Superior temporal gyrus (tissue), 1 donor: ENCODE measurements around the gene AIFM2.
"Not testable (repeated sequence)": the region's sequence is repeated elsewhere in the genome, so short reads cannot be mapped to it uniquely, and the experiment has no call there.

Experiments used
- DNase-seq: peaks from one replicate; pipeline ENCODE4 v3.0.0-alpha.2; 2016; ENCODE audit errors: extremely low spot score

AIFM2 gene

GRCh38 chr10:70123166-70123565, 9.5 kb downstream of the AIFM2 start:
- not testable (repeated sequence) for DNase-seq

- no peak for DNase-seq
Measured at GRCh38 chr10:70122742-70123141, 9.9 kb downstream of the AIFM2 start.

DNA sequence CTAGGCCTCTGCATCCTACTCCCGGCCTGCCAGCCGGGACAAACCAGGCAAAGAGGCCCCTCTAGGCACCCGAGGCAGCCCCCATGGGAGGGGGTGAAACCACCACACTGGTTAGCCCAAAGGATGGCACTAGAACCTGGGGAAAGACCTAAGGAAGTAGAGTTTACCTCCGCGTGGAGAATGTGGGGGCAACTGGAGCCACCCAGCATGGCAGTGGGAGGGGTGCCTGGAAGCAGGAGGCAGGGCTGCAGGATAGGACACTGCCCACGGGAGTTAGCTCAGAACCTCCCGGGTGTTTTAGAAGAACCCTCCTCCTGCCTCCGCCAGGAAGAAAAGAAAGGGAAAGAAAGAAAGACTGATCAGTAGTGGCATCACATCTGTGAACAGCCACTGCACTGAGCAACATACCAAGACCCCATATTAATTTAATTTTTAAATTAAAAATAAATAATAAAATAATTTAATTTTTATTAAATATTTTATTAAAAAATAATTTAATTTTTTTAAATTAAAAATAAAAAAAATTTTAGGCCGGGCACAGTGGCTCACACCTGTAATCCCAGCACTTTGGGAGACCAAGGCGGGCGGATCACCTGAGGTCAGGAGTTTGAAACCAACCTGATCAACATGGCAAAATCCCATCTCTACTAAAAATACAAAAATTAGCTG, 11.2 kb downstream of the AIFM2 start:
- DNase-seq = no peak

DNA sequence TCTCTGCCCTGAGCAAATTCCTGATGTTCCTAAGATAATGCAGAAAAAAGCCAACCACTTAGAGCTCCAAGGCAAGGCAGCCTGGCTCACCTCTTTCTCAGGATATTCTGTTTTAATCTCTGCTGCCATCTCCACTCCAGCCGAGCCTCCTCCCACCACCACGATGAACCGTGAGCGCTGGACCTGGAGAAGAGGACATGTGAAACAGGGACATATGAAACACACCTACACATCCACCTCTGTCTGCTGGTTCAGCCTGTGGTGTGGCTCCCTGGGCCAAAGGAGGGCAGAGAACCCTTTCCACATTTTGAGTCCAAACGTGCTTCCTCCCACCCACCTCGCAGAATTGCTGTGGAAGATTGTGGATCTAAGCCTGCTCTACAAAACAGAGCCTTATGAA, 12.2 kb downstream of the AIFM2 start:
- DNase-seq = no peak

GRCh38 chr10:70119623-70120022, 13.0 kb downstream of the AIFM2 start:
- no peak for DNase-seq

DNA sequence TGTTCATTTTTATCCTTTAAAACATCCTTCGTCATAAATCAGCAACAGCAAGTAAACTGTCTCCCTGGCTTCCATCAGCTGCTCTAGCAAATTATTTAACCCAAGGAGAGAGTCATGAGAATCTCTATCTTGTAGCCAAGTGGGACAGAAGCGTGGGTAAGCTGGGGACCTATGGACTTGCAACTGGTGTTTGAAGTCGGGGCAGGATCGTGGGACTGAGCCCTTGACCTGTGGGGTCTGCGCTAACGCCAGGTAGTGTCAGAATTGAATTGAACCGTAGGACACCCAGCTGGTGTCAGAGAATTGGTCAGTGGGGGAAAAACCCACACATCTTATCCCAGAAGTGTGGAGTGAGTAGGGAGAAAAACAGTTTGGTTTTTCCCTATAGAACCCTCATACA, 13.4 kb downstream of the AIFM2 start:
- no peak for DNase-seq

GRCh38 chr10:70118196-70118595, 14.4 kb downstream of the AIFM2 start:
- no peak for DNase-seq

DNA sequence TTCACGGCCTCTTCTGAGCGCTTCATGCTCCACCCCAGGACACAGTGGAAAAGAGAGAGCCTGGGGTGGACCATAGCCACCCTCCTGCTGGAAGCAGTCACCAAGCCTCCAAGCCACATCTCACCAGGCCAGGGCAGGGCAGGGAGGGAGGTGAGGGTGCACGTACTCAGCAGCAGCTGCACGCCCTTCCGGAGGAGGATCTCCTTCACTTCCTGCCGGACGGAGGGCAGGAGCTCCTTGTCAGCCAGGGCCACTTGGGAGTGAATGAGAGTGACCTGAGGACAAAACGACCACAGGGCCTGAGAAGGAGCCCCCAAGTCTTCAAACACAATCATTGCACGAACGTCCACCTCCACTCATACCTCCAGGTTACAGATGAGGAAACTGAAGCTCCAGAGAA, 15.0 kb downstream of the AIFM2 start:
- no peak for DNase-seq

DNA sequence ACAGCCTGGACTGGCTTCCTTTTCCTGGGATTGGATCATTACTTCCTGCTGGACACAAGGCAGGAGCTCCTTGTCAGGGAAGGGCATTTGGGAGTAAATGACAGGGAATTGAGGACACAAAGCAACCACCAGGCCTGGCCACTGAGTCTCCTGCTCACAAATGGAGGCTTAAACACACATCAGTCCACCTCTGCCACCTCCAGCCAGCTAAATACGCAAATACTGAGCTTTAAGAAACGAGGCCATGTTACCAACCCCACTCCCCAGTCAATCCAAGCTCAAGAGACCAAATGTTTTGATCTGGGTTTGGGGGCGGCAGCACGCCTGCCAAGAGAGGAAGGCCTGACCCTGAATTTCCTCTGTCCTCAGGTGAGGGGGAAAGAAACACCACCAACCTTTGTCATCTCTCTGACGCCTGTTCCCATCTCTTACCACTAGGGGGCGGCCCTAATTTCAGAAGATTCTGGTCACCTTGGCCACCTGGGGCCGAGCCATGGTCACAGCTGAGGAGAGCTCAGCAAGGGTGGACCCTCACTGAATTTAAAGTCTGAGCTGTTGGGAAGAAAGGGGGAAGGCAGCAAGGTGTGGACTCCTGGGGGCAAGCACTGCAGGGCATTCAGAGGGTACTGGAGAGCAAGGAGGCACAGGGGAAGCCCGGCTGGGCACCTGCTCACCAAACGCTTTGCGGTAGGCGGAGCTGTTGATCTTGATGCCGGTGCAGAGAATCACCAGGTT, 16.5 kb downstream of the AIFM2 start:
- peak; percentile 60 for DNase-seq

DNA sequence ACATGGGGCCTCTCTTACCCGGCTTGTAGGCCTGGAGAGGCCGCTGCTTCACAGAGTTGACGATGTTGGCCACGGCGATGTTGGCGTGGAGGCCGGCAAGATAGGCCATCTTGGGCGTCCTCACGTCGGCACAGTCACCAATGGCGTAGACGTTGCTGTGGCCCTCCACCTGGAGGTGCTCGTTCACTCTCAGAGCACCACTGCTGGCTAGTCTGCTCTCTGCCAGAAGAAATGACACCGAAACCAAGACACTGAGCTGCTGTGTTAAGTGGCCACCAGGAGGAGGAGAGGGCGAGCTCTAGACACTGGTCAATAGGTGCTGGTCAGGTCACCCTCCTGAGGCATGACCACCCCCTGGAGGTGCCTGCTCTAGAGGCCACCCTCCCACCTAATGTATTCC, 17.7 kb downstream of the AIFM2 start:
- DNase-seq = no peak

GRCh38 chr10:70112071-70112470, 20.6 kb downstream of the AIFM2 start:
- no peak for DNase-seq

- DNase-seq = no peak
Measured at GRCh38 chr10:70111496-70111895, 21.1 kb downstream of the AIFM2 start.

GRCh38 chr10:70109064-70109729, 23.4 kb downstream of the AIFM2 start:
- DNase-seq = no peak

- DNase-seq = no peak
Measured at GRCh38 chr10:70106958-70107791, 25.4 kb downstream of the AIFM2 start.

GRCh38 chr10:70101668-70102067, 31.0 kb downstream of the AIFM2 start:
- no peak for DNase-seq

GRCh38 chr10:70101068-70101562, 31.5 kb downstream of the AIFM2 start:
- DNase-seq = not testable (repeated sequence)

DNA sequence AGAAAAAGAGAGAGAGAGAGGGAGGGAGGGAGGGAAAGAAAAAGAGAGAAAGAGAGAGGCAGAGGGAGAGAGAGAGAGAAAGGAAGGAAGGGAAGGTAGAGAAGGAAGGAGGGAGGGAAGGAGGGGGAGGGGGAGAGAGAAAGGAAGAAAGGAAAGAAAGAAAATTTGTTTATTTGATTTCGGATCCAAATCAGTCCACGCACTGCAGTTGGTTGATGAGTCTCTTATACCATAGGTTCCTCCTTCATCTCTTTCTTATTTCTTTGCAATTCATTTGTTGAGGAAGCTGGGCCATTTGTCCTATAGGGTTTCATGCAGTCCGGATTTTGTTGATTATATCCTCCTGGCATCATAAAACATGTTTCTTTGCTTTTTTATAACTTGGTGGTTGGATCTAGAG, 34.4 kb downstream of the AIFM2 start:
- DNase-seq = no peak

DNA sequence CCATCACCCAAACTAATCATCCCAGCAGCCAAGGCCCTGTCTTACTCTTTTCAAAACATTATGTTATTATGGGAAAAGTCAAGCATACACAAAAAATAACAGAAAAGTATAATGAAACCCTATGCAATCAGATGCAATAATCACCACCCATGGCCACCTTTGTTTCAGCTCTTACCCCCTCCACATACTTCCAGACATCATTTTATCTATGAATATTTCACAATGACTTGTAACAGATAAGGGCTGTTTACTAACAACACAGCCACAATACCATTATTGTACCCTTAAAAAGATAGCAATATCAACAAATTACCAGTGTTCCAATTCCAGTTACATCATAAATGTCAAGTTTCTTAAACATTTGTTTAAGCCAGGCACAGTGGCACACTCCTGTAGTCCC, 35.2 kb downstream of the AIFM2 start:
- DNase-seq = no peak

DNA sequence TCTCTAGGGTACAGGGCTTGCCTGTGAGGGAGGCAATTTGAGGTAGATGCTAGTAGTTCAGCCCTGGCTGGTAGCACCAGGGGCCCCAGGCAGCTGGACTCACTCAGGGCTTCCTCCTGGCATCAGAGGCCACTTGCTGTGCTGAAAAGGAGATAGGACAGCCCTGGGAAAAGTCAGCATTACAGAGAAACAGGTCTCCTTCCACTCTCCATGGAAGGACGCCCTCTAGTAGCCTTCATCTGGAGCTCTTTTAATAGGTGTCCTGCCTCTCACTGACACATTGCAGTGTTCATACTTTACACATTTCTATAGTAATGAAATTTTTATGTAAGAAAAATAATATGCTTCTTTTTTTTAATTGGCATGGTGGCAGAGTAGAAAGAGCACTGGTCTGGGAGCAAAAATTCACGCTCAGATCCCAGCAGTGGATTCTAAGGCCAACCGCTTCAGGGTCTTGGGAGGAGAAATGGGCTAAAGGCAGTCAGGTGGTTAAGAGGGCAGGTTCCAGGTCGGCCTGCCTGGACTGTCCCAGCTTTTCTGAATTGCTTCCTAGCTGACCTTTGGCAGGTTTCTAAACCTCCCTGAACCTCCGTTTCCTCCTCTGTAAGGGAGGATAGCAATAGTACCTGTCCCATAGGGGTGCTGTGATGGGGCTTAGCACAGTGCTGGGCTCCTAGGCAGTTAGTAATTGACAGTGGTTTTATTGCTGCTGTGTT, 35.8 kb downstream of the AIFM2 start:
- DNase-seq = no peak

DNA sequence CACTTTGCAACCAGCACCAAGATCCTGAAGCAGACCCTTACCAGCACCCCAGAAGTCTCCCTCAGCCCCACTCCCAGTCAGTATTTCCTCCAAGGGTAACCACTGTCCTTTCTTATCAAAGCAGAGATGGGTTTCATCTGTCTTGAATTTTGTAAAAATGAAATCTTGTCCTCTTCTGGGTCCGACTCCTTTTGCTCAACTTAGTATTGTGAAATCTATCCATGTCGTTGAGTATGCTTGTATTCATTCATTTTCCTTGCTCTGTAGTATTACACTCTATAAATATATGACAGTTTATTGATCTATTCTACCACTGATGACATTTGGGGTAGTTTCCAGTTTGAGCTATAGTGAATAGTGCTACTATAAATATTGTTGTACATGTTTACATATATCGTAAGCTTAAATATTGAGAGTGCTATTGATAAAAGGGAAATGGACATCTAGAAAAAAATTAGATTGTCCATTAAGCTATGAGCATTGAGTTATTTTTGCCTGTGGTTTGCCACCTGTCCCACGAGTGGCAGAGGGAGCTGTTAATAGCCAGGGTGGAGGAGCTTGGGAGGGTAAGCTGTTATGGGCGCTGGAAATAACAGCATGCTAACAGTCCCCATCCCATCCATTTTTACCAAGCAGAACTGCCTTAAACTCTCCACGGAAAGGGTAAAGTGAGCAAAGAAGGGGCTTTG, 36.5 kb downstream of the AIFM2 start:
- DNase-seq = no peak

GRCh38 chr10:70094250-70094649, 38.4 kb downstream of the AIFM2 start:
- no peak for DNase-seq
